Measurements from ENCODE around the gene SPP2. TPM values are rescaled to one million over a fixed set of nuclear protein-coding genes. Genes with fewer than 3 reads are reported as not detected.
A peak's percentile ranks its signal among the peaks of the same experiment; 100 is the strongest.

Gene SPP2
- total RNA-seq, 1 donor from 2014 or later = not detected

- DNase-seq (ENCODE audit: low read depth in 2 of 2) = no peak
Measured at GRCh38 chr2:234091883-234092282, 41.4 kb downstream of the SPP2 start.

GRCh38 chr2:234092344-234092743 is 41.8 kb downstream of the SPP2 start:
- no peak for DNase-seq (ENCODE audit: low read depth in 2 of 2)

- no peak for DNase-seq (ENCODE audit: low read depth in 2 of 2)
Measured at GRCh38 chr2:234095301-234095700, 44.8 kb downstream of the SPP2 start.

- no peak for DNase-seq (ENCODE audit: low read depth in 2 of 2)
Measured at GRCh38 chr2:234096164-234096563, 45.7 kb downstream of the SPP2 start.

GRCh38 chr2:234098681-234099080 is 48.2 kb downstream of the SPP2 start:
- DNase-seq (ENCODE audit: low read depth in 2 of 2) = no peak

GRCh38 chr2:234099266-234099665 is 48.8 kb downstream of the SPP2 start:
- DNase-seq (ENCODE audit: low read depth in 2 of 2) = no peak

- DNase-seq (ENCODE audit: low read depth in 2 of 2) = no peak
Measured at GRCh38 chr2:234100686-234101085, 50.2 kb downstream of the SPP2 start.

GRCh38 chr2:234102112-234102511 is 51.6 kb downstream of the SPP2 start:
- no peak for DNase-seq (ENCODE audit: low read depth in 2 of 2)

- no peak for DNase-seq (ENCODE audit: low read depth in 2 of 2)
Measured at GRCh38 chr2:234107861-234108260, 57.4 kb downstream of the SPP2 start.

- no peak for DNase-seq (ENCODE audit: low read depth in 2 of 2)
Measured at GRCh38 chr2:234109321-234109720, 58.8 kb downstream of the SPP2 start.

- peak in 1 of 2 donors; percentile 3 for DNase-seq (ENCODE audit: low read depth in 2 of 2)
Measured at GRCh38 chr2:234110219-234110618, 59.7 kb downstream of the SPP2 start.

- no peak for DNase-seq (ENCODE audit: low read depth in 2 of 2)
Measured at GRCh38 chr2:234111523-234111922, 61.0 kb downstream of the SPP2 start.

GRCh38 chr2:234116010-234116409 is 65.5 kb downstream of the SPP2 start:
- DNase-seq (ENCODE audit: low read depth in 2 of 2) = no peak

- no peak for DNase-seq (ENCODE audit: low read depth in 2 of 2)
Measured at GRCh38 chr2:234121999-234122398, 71.5 kb downstream of the SPP2 start.

GRCh38 chr2:234125451-234126145 is 75.1 kb downstream of the SPP2 start:
- DNase-seq (ENCODE audit: low read depth in 2 of 2) = no peak

GRCh38 chr2:234126146-234126470 is 75.6 kb downstream of the SPP2 start:
- DNase-seq (ENCODE audit: low read depth in 2 of 2) = no peak

Other genes with a start within 250 kb of the SPP2 start
- gene HJURP, start 196.2 kb upstream of the SPP2 start, total RNA-seq = 3.3 and 9.5 TPM in 2 replicates
- not detected in 2 replicates for gene TRPM8, start 133.3 kb upstream of the SPP2 start, total RNA-seq